Hematopoietic multipotent progenitor cell (in vitro differentiated cells): ENCODE measurements around the gene CNDP2. TPM values are rescaled to one million over a fixed set of nuclear protein-coding genes. Genes with fewer than 3 reads are reported as not detected.
"Not testable (repeated sequence)": the region's sequence is repeated elsewhere in the genome, so short reads cannot be mapped to it uniquely, and the experiment has no call there.

Experiments used
- DNase-seq, 3 donors: peaks; one replicate each; pipeline ENCODE4 v3.0.0-alpha.2; 2011 to 2015; ENCODE audit warnings: low read depth in 2 of 3, low spot score in 2 of 3
- total RNA-seq: library from RNA; depleted of rRNA; stranded (reverse); fragments of >200 nt; gene quantifications from one replicate; pipeline ENCODE4 v1.2.3, GENCODE V29; 2012

The CNDP2 gene
- total RNA-seq, 1 donor: 47.1 TPM

GRCh38 chr18:74498712-74499627 is 2.8 kb downstream of the CNDP2 start:
- DNase-seq: peak; percentile 48 to 58 (median 54)

DNA sequence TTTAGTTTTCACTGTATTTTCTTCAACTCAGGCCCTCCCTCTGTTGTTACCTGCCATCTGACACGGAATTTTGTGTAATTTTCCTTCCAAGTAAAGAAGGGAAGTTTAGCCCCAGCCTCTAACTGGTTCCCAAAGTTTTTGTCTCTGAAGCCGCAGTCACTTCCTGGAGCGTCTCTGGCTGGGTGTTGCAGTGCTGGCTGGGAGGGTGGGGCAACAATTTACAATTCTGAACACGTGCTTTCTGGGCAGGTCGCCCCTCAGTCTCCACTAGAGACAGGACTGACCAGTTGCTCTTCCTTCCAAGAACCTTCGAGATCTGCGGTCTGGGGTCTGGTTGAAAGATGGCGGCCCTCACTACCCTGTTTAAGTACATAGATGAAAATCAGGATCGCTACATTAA is 3.5 kb downstream of the CNDP2 start:
- DNase-seq: peak in 1 of 3 donors; percentile 35

GRCh38 chr18:74500372-74500771 is 4.2 kb downstream of the CNDP2 start:
- DNase-seq: no peak

GRCh38 chr18:74500774-74501173 is 4.6 kb downstream of the CNDP2 start:
- not testable (repeated sequence) for DNase-seq

DNA sequence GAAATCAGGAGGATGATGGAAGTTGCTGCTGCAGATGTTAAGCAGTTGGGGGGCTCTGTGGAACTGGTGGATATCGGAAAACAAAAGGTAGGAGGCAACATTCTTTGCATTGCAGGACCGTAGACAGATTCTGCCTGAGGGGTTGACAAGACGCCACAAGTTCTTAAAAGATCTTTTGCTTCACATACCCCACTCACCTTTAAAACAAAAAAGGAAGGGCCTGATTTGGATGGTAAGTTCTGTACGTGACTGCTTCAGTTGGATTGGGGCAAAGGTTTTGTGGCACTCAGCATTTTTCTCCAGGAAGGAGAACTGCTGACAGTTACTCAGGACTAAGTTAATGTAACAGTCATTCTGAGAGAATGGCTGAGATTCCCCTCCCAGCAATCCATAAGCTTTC is 5.2 kb downstream of the CNDP2 start:
- no peak for DNase-seq

DNA sequence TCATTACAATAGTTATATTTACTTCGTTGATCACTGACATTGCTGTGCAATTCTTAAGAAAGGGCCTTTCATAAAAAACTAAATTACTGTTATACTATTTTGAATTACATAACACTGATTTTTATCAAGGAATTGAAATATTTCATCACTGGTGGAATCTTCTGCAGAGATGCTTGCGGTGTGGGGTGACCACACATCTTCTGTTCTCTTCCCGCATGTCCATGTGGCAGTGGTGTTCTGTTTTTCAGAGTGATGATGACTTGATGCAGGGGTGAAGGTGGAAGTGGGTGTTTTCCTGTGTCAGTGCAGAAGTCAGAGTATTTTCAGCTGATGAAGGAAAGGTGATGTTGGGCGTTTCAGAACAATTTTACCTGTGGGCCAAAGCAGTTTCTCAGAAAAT is 7.0 kb downstream of the CNDP2 start:
- DNase-seq: no peak

GRCh38 chr18:74505776-74506175 is 9.6 kb downstream of the CNDP2 start:
- no peak for DNase-seq

GRCh38 chr18:74506448-74507084 is 10.4 kb downstream of the CNDP2 start:
- DNase-seq: peak in 1 of 3 donors; percentile 51

DNA sequence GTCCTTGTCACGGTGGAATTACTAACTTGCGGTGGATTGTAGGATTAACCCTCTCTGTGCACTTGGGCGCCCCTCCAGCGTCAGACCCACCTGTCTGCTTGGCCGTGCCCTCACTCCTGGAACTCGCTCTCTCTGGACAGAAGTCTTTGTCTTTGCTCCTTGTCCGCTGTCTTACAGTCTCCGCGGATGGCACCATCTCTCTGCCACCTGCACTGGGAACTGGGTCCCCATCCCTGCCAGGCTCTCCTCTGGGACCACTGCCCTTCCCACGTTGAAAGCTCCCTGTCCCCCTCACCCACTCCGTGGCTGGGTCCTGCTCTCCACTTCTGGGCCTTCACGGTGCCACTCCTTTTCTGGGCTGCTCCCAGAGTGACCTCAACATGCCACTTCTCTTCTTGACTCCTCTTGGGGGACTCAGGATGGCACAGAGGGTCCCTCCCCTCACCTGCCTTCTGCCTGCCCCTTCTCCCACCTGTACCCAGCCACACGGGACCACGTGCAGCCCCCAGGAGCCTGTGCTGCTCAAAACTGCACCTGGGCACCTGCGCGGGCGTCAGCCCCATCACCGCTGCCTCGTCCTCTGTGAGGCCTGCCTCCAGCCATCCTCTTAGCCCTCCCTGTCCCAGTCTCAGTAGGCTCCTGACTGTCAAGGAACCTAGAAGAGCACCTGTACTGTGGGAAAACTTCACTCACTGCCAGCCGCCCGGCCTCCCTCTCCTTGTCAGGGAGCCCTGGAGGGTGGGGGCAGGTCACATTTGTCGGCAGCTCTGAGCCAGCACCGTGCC is 11.1 kb downstream of the CNDP2 start:
- no peak for DNase-seq

GRCh38 chr18:74507927-74508326 is 11.8 kb downstream of the CNDP2 start:
- no peak for DNase-seq

- DNase-seq: no peak
Measured at GRCh38 chr18:74508366-74508765, 12.2 kb downstream of the CNDP2 start.

- no peak for DNase-seq
Measured at GRCh38 chr18:74508821-74509225, 12.7 kb downstream of the CNDP2 start.

DNA sequence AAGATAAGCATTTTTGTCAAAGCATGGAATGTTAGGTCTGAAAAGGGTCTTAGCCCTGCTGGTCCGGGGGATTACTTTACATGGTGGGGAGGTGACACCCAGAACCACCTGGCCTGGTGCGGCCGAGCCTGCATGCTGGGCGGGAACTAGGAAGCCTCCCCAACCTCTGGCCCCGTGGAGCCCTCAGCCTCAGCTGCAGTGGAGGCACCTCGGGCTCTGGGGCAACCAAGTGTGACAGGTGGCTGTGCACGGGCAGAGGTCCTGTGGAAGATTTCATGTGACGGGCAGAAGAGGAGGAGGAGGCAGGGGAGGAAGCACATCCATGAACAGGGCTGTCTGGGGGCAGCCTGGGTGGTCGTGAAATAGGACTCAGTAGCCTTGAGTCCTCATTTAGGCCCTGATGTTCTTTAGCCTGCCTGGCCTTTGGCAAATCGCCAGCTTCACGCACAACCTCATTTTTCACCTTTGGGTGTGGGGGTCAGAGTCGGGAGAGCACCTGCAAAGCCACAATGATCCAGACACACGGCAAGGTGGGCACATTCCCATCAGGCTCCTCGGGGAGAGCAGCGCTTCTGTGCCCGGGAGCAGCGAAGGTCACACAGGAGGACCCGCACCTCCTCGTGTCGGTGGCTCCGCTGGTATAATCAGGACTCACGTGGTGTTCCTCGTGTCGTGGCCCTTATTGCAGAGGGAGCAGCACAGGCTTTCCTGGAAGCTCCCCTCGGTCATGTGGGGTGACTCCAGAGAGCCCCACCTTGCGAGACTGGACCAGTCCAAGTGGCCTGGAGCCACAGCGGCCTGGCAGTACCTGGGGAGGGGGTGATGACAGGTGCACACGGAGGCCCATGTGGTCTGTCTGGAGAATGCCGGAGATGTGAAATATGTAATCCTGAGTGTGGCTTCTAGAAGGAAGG is 13.9 kb downstream of the CNDP2 start:
- no peak for DNase-seq

DNA sequence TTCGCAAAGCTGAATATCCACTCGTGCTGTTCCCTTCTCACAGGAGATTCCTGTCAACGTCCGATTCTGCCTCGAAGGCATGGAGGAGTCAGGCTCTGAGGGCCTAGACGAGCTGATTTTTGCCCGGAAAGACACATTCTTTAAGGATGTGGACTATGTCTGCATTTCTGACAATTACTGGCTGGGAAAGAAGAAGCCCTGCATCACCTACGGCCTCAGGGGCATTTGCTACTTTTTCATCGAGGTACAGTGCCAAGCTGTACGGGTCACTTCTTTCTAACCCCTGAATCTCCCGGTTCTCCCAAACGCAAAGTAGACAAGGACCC is 14.6 kb downstream of the CNDP2 start:
- DNase-seq: no peak

GRCh38 chr18:74511823-74512222 is 15.7 kb downstream of the CNDP2 start:
- no peak for DNase-seq

DNA sequence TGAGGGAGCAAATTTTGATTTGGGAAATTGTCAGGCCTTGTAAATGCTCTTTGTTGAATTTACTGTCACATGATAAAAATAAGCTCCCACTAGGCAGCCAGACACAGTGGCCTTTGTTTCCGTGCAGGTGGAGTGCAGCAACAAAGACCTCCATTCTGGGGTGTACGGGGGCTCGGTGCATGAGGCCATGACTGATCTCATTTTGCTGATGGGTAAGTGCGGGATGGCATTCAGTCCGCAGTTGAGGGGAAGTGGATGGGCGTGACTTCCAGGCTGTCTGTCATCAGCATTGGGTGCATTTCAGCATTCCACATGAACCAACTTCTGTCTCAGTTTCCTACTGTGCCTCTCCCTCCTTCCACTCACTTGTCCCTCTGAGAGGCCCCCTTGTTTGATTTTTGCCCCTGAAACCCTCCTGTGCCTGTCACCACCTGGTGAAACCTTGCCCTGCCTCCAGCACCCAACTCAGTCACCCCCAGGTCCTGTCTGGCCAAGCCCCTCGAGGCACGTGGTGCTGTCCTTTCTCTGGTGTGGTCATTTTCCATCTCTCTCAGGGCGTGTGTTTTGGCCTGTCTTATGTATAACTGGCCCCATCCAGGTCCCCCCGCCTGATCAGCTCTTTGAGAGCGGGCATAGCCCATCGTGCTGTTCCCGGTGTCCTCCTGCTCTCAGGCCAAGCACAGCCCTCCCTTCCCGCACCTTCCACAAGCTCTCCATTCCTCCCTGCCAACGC is 16.3 kb downstream of the CNDP2 start:
- DNase-seq: no peak

DNA sequence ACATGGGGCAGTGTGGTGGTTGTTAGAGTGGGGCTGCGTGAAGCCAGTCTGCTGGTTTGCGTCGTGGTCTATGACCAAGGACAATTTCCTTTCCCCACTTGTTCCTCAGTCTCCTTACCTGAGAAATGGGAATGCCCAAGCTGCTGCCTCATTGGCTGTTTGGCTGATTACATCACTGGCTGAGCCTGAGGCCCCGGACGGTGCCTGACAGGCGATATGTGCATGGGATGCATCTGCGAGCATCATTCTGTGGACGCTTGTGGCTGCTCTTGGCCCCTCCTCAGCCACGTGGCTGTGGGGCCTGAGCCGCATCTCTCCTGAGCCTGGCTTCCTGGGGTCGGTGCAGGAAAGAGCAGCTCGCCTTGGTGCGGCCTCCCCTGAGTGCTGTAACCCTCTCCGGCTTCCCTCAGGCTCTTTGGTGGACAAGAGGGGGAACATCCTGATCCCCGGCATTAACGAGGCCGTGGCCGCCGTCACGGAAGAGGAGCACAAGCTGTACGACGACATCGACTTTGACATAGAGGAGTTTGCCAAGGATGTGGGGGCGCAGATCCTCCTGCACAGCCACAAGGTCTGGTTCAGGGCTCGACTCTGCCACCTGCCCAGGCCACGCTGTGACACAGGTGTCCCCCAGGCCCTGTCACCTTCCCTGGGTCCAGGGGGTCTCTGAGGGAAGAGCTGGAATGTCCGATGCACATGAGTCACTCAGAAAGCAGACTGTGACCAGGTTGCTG is 17.2 kb downstream of the CNDP2 start:
- DNase-seq: no peak

DNA sequence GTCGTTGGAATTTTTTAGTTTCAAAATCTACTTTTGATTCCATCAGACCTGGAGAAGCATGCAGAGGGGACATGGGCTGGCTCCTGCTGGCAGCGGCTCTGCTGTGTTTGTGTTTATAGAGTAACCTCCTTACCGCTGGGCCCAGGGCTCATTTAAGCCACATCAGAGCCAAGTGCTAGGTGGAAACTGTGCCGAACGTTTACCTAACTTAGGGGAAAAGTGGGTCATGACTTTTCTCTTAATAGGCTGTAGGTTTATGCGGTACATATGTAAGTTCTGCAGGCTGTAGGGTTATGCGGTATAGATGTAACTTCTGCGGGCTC is 17.7 kb downstream of the CNDP2 start:
- no peak for DNase-seq

- DNase-seq: no peak
Measured at GRCh38 chr18:74514860-74515495, 18.8 kb downstream of the CNDP2 start.
